ENCODE results near the gene GADL1.

The GADL1 gene

DNA sequence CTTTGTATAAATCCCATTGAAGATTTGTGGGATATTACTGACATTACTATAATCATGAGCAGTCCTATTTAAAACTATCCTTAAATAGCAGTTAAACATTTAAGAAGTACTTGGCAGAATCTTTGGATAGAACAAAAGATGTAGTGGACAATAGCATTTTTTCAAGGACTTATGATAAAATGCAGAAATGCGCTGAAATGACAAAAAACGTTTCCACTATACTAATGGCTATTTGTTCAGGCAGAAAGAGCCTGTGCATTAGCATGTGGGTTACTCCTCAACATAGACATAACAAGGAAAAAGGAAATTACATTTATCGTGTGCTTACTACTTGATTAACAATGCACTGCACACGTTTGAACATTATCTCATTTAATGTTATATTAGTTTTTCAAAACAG lies 80.7 kb downstream of the GADL1 start:
- no peak overlapping the region for H3K27ac ChIP-seq (ENCODE audit: low read length)
- H4K20me1 ChIP-seq (ENCODE audit: insufficient read depth, low read length): no peaks in the 10 kb centered on the region
- H3K27me3 ChIP-seq (replicated peaks; ENCODE audit: insufficient read depth, low read length): no peaks in the 10 kb centered on the region
- no peaks in the 10 kb centered on the region for H3F3A ChIP-seq (ENCODE audit: insufficient read depth, low read length)
- H3K4me2 ChIP-seq (ENCODE audit: low read depth, low read length): no peak overlapping the region
- no peaks in the 10 kb centered on the region for H3K9me2 ChIP-seq (replicated peaks; ENCODE audit: insufficient read depth, low read length)
- no peaks in the 10 kb centered on the region for H3K9me3 ChIP-seq (replicated peaks; ENCODE audit: insufficient read depth, low read length)
- H3K4me3 ChIP-seq (ENCODE audit: low read length): no peak overlapping the region
- no peaks in the 10 kb centered on the region for H3K4me1 ChIP-seq (ENCODE audit: low read length)
- H3K79me2 ChIP-seq (ENCODE audit: low read length): no peaks in the 10 kb centered on the region
- no peak overlapping the region for H3K9ac ChIP-seq (ENCODE audit: low read length)
- DNase-seq: no peak
- no peak overlapping the region for H2AFZ ChIP-seq (ENCODE audit: low read length)
- no peaks in the 10 kb centered on the region for H3K36me3 ChIP-seq (replicated peaks; ENCODE audit: insufficient read depth, low read length)
- TF ChIP-seq EZH2phosphoT487 (IDR thresholded peaks at IDR 0.05; ENCODE audit: low read length): no peak
- TF ChIP-seq EZH2 (optimal IDR thresholded peaks at IDR 0.05; ENCODE audit: low read depth, low read length): no peak
- TF ChIP-seq, protein P1, sequence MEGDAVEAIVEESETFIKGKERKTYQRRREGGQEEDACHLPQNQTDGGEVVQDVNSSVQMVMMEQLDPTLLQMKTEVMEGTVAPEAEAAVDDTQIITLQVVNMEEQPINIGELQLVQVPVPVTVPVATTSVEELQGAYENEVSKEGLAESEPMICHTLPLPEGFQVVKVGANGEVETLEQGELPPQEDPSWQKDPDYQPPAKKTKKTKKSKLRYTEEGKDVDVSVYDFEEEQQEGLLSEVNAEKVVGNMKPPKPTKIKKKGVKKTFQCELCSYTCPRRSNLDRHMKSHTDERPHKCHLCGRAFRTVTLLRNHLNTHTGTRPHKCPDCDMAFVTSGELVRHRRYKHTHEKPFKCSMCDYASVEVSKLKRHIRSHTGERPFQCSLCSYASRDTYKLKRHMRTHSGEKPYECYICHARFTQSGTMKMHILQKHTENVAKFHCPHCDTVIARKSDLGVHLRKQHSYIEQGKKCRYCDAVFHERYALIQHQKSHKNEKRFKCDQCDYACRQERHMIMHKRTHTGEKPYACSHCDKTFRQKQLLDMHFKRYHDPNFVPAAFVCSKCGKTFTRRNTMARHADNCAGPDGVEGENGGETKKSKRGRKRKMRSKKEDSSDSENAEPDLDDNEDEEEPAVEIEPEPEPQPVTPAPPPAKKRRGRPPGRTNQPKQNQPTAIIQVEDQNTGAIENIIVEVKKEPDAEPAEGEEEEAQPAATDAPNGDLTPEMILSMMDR (IDR thresholded peaks at IDR 0.05; ENCODE audit: low read length): no peak

DNA sequence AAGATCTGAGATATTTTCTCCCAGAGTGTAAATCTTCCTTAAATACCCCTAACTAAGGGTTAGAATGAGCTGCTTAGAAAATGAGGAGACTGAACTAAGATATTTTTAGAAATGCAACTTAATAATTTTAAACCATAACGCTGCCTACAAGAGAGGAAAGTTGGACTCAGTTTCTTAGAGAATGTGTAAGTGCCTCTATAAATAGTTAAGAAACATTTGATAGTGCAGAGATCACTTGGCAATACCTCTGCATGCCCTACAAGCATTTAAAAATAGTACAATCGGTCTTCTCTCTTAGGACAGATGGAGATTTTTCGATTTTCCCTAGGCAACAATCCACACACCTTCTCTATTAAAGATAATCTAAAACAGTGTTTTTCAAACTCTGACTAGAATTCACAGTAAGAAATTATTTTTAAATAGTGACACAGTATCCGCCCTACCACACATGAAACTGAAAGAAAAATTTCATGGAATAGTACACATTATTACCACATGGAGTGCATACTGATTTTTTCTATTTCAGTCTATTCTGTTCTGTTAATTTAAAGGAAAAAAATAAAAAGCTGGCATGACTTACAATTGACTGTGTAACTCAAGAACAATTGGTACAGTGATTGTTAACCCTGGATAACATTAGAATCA lies 83.2 kb downstream of the GADL1 start:
- no peaks in the 10 kb centered on the region for H3K4me1 ChIP-seq (ENCODE audit: low read length)
- H2AFZ ChIP-seq (ENCODE audit: low read length): no peak overlapping the region
- no peak overlapping the region for H3K27ac ChIP-seq (ENCODE audit: low read length)
- no peaks in the 10 kb centered on the region for H4K20me1 ChIP-seq (ENCODE audit: insufficient read depth, low read length)
- no peak for TF ChIP-seq EZH2 (optimal IDR thresholded peaks at IDR 0.05; ENCODE audit: low read depth, low read length)
- no peak overlapping the region for H3K4me2 ChIP-seq (ENCODE audit: low read depth, low read length)
- H3K9ac ChIP-seq (ENCODE audit: low read length): no peak overlapping the region
- H3K9me3 ChIP-seq (replicated peaks; ENCODE audit: insufficient read depth, low read length): no peaks in the 10 kb centered on the region
- H3K79me2 ChIP-seq (ENCODE audit: low read length): no peaks in the 10 kb centered on the region
- H3K9me2 ChIP-seq (replicated peaks; ENCODE audit: insufficient read depth, low read length): no peaks in the 10 kb centered on the region
- no peak for DNase-seq
- no peaks in the 10 kb centered on the region for H3K36me3 ChIP-seq (replicated peaks; ENCODE audit: insufficient read depth, low read length)
- H3K27me3 ChIP-seq (replicated peaks; ENCODE audit: insufficient read depth, low read length): no peaks in the 10 kb centered on the region
- no peaks in the 10 kb centered on the region for H3F3A ChIP-seq (ENCODE audit: insufficient read depth, low read length)
- H3K4me3 ChIP-seq (ENCODE audit: low read length): no peak overlapping the region

DNA sequence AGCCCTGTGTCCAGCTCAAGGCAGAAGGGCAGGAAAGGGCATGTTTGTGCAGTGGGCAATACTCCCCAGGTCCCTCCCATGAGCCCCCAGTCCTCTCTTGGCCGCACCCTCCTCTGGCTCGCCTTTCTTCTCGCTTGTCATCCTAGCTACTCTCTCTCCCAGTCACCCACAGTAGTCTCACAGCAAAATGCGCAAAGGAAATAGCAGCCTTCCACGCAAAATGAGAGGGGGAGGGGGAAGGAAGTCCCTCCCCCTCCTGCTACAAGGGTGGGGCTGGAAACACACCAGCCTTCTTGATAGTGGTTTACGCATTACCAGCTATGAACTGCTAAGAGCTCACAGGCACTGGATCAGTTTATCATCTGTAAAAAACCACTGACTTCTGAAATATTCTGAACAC lies 83.8 kb downstream of the GADL1 start:
- TF ChIP-seq, protein P1 (IDR thresholded peaks at IDR 0.05; ENCODE audit: low read length): no peak
- TF ChIP-seq EZH2 (optimal IDR thresholded peaks at IDR 0.05; ENCODE audit: low read depth, low read length) (no peak), EZH2phosphoT487 (IDR thresholded peaks at IDR 0.05; ENCODE audit: low read length) (no peak)
- Histone ChIP-seq H3K4me3 (ENCODE audit: low read length) (no peak overlapping the region), H3K27ac (ENCODE audit: low read length) (no peak overlapping the region), H3K27me3 (replicated peaks; ENCODE audit: insufficient read depth, low read length) (no peaks in the 10 kb centered on the region), H3K4me2 (ENCODE audit: low read depth, low read length) (no peak overlapping the region), H3K36me3 (replicated peaks; ENCODE audit: insufficient read depth, low read length) (no peaks in the 10 kb centered on the region), H3K4me1 (ENCODE audit: low read length) (no peaks in the 10 kb centered on the region), H3K9me3 (replicated peaks; ENCODE audit: insufficient read depth, low read length) (no peaks in the 10 kb centered on the region), H4K20me1 (ENCODE audit: insufficient read depth, low read length) (no peaks in the 10 kb centered on the region), H3K9me2 (replicated peaks; ENCODE audit: insufficient read depth, low read length) (no peaks in the 10 kb centered on the region), H3K9ac (ENCODE audit: low read length) (no peak overlapping the region), H3F3A (ENCODE audit: insufficient read depth, low read length) (no peaks in the 10 kb centered on the region), H2AFZ (ENCODE audit: low read length) (no peak overlapping the region), H3K79me2 (ENCODE audit: low read length) (no peaks in the 10 kb centered on the region)
- no peak for DNase-seq

DNA sequence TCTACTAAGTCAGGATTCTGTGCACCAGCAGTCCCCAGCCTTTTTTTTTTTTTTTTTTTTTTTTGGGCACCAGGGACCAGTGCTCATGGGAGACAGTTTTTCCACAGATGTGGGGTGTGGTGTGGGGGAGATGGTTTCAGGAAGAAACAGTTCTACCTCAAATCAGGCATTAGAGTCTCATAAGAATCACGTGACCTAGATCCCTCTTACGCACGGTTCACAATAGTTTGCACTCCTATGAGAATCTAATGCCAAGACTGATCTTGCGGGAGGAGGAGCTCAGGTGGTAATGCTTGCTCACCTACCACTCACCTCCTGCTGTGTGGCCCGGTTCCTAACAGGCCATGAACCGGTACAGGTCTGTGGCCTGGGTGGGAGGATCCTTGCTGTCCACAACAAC lies 88.8 kb downstream of the GADL1 start:
- Histone ChIP-seq H3K27ac (ENCODE audit: low read length) (no peak overlapping the region), H3K4me1 (ENCODE audit: low read length) (no peaks in the 10 kb centered on the region), H2AFZ (ENCODE audit: low read length) (no peak overlapping the region), H3K27me3 (replicated peaks; ENCODE audit: insufficient read depth, low read length) (no peaks in the 10 kb centered on the region), H3K4me2 (ENCODE audit: low read depth, low read length) (no peak overlapping the region), H3K79me2 (ENCODE audit: low read length) (no peaks in the 10 kb centered on the region), H3K9me2 (replicated peaks; ENCODE audit: insufficient read depth, low read length) (no peaks in the 10 kb centered on the region), H3K4me3 (ENCODE audit: low read length) (no peak overlapping the region), H4K20me1 (ENCODE audit: insufficient read depth, low read length) (no peaks in the 10 kb centered on the region), H3K9me3 (replicated peaks; ENCODE audit: insufficient read depth, low read length) (no peaks in the 10 kb centered on the region), H3K9ac (ENCODE audit: low read length) (no peak overlapping the region), H3K36me3 (replicated peaks; ENCODE audit: insufficient read depth, low read length) (no peaks in the 10 kb centered on the region), H3F3A (ENCODE audit: insufficient read depth, low read length) (no peaks in the 10 kb centered on the region)
- TF ChIP-seq EZH2 (optimal IDR thresholded peaks at IDR 0.05; ENCODE audit: low read depth, low read length) (no peak), EZH2phosphoT487 (IDR thresholded peaks at IDR 0.05; ENCODE audit: low read length) (no peak)
- TF ChIP-seq, protein P1 (IDR thresholded peaks at IDR 0.05; ENCODE audit: low read length): no peak
- no peak for DNase-seq
